ENCODE measurements around the gene PTX4. TPM values are rescaled to one million over a fixed set of nuclear protein-coding genes. Genes with fewer than 3 reads are reported as not detected.
A peak's percentile ranks its signal among the peaks of the same experiment; 100 is the strongest.

PTX4 gene
- total RNA-seq, 6 experiments from 2014 or later, result not detected

DNA sequence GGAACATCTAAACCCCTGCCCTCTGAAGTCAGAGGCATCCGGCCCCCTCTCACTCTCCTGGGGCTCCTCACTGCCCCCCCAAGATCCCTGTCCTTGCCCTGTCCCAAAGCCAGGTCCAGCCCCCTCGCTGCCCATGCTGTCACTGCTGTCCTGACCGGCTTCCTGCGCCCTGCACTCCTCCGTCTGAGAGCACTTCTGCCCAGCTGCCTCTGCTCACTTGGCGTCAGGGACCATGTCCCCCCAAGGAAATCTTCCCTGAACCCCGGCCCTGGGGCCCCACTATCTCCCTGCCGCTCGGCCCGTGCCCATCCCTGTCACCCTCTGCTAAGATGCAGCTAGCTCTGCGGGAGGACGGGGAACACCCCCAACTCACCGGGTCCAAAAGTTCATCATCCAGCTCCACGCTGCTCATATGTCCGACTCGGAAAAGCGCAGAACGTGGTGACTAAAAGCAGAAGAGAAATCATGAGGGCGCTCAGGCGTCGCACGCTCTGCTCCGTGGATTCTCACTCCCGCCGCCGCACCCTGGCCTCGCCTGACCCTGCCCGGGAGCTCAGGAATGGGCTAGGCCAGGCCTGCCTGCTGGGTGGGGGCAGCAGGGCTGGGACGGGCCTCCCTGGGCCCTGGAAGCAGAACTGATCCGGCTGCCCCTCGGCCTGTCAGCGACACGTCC is 23.7 kb downstream of the PTX4 start:
- Histone ChIP-seq H3K27ac (no peak overlapping the region), H3K27me3 (no peaks in the 10 kb centered on the region), H3K4me1 (no peaks in the 10 kb centered on the region), H3K36me3 (peaks cover 0 to 18% (median 0%) of the 10 kb centered on the region in 4 donors), H3K4me3 (no peak overlapping the region), H3K9me3 (no peaks in the 10 kb centered on the region)
- intact Hi-C loops (cut with DNase I), result no loop called here
- peak in 1 of 3 donors; percentile 45 for DNase-seq
- no peak for TF ChIP-seq POLR2A (IDR thresholded peaks at IDR 0.05)
- TF ChIP-seq, protein P1, sequence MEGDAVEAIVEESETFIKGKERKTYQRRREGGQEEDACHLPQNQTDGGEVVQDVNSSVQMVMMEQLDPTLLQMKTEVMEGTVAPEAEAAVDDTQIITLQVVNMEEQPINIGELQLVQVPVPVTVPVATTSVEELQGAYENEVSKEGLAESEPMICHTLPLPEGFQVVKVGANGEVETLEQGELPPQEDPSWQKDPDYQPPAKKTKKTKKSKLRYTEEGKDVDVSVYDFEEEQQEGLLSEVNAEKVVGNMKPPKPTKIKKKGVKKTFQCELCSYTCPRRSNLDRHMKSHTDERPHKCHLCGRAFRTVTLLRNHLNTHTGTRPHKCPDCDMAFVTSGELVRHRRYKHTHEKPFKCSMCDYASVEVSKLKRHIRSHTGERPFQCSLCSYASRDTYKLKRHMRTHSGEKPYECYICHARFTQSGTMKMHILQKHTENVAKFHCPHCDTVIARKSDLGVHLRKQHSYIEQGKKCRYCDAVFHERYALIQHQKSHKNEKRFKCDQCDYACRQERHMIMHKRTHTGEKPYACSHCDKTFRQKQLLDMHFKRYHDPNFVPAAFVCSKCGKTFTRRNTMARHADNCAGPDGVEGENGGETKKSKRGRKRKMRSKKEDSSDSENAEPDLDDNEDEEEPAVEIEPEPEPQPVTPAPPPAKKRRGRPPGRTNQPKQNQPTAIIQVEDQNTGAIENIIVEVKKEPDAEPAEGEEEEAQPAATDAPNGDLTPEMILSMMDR (IDR thresholded peaks at IDR 0.05), result no peak
- WGBS (ENCODE audit: insufficient coverage, low coverage, low lambda C conversion rate, missing lambda C conversion rate), result 89% methylated on average over 13 of the region's 33 CpGs
- no peak for ATAC-seq

DNA sequence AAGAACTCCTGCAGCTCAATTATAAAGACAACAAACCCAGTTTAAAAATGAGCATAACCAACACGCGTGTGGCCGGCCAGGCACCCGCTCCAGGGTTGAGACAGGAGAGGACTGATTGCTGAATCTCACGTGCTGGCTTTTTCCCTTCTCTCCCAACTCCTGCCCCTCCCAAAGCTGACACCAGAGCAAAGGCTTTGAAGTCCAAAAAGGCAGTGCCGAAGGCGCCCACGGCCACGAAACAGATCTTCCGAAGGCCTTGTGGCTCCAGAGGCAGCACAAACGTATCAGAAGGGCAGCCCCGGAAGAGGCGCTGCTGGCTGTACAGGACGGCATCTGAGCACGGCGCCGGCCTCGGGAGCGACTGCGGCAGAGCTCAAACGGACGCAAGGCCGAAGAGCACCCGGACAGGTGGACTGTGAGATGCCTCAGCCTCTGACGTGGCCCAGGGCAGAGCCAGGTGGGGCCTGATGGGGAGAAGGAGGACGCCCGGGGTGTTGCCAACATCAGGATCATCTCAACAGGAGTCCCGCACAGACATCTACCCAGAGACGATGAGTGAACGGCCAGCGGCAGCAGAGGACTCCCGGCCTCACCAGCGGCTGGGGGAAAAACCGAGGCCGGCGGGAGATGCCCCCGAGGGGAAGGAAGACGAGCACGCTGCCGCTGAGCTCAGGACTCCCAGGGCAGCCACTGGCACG is 24.4 kb downstream of the PTX4 start:
- ATAC-seq, result no peak
- no peak for TF ChIP-seq POLR2A (IDR thresholded peaks at IDR 0.05)
- TF ChIP-seq, protein P1 (IDR thresholded peaks at IDR 0.05), result no peak
- WGBS (ENCODE audit: insufficient coverage, low coverage, low lambda C conversion rate, missing lambda C conversion rate), result 90% methylated on average over 12 of the region's 41 CpGs
- Histone ChIP-seq H3K27me3 (no peaks in the 10 kb centered on the region), H3K9me3 (no peaks in the 10 kb centered on the region), H3K4me1 (no peaks in the 10 kb centered on the region), H3K36me3 (peaks cover 0 to 18% (median 0%) of the 10 kb centered on the region in 4 donors), H3K27ac (no peak overlapping the region), H3K4me3 (no peak overlapping the region)
- intact Hi-C loops (cut with DNase I), result no loop called here
- DNase-seq, result peak in 1 of 3 donors; percentile 31

DNA sequence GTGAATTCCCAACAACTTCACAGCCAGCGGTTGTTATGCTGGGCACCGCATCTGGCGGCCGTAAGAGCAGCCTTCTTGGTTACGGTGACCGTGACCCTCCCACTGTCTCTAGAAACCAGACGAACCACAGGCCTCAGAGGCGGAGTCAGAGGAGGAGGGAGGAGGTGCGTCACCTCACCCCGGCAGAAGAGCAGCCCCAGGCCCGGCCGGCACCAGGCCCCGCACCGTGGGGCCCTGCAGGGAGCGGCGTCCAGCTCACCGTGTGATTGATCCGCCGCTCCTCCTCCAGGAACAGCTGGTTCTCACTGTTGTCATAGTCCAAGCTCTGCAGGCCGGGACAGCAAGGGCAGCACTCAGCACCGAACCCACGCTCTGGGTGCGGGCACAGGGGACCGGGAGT is 27.6 kb downstream of the PTX4 start:
- 100% methylated on average over 5 of the region's 24 CpGs for WGBS (ENCODE audit: insufficient coverage, low coverage, low lambda C conversion rate, missing lambda C conversion rate)
- no peak for TF ChIP-seq POLR2A (IDR thresholded peaks at IDR 0.05)
- TF ChIP-seq, protein P1 (IDR thresholded peaks at IDR 0.05), result no peak
- no peak overlapping the region for H3K4me3 ChIP-seq
- no peaks in the 10 kb centered on the region for H3K27me3 ChIP-seq
- ATAC-seq, result peak in 1 of 4 donors; percentile 11
- no peak overlapping the region for H3K27ac ChIP-seq
- H3K4me1 ChIP-seq, result no peaks in the 10 kb centered on the region
- H3K9me3 ChIP-seq, result no peaks in the 10 kb centered on the region
- peaks cover 0 to 23% (median 0%) of the 10 kb centered on the region in 4 donors for H3K36me3 ChIP-seq
- peak in 1 of 3 donors; percentile 43 for DNase-seq
- intact Hi-C loops (cut with DNase I), result no loop called here

DNA sequence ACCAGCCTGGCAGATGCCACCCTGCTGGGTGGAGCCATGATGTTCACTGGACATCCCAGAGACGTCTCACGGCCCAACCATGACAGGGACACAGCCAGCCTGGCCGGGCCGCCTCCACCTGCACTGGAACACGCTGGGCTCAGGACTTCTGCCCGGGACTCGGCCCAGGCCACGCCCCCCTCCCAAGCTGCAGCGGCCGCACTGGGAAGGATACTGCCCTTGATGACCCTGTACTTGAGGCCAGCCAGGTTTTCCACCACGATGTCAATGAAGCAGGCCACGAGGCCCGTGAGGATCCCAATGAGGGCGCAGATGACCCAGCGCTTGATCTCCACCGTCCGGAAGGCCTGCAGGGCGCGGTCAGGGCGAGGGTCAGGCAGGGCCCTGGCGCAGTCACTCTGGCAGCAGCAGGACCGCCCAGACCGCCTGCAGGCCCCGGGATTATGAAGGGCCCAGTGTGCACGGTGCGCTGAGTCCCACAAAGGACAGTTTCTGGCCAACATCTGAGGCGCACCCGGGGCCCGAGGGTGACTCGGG is 28.1 kb downstream of the PTX4 start:
- ATAC-seq, result no peak
- no peak for TF ChIP-seq POLR2A (IDR thresholded peaks at IDR 0.05)
- TF ChIP-seq, protein P1 (IDR thresholded peaks at IDR 0.05), result no peak

More for the DNA sequence above, 28.1 kb downstream of the PTX4 start:
- Histone ChIP-seq H3K4me3 (no peak overlapping the region), H3K36me3 (peaks cover 0 to 27% (median 3%) of the 10 kb centered on the region in 4 donors), H3K9me3 (no peaks in the 10 kb centered on the region), H3K4me1 (no peaks in the 10 kb centered on the region), H3K27me3 (no peaks in the 10 kb centered on the region), H3K27ac (no peak overlapping the region)
- intact Hi-C loops (cut with DNase I), result no loop called here
- DNase-seq, result peak in 1 of 3 donors; percentile 40
- WGBS (ENCODE audit: insufficient coverage, low coverage, low lambda C conversion rate, missing lambda C conversion rate), result no CpG with 5 or more reads among the region's 30 CpGs

All from right lobe of liver (tissue), 6 donors.